Immature natural killer cell (primary cell): Measurements from ENCODE around the gene PCBP1. TPM values are rescaled to one million over a fixed set of nuclear protein-coding genes. Genes with fewer than 3 reads are reported as not detected.
"Not testable (repeated sequence)": the region's sequence is repeated elsewhere in the genome, so short reads cannot be mapped to it uniquely, and the experiment has no call there.

Experiments used
- DNase-seq, 3 donors: peaks; one replicate each; pipeline ENCODE4 v3.0.0; 2022; ENCODE audit warnings: mixed read lengths in 1 of 3
- H3K27ac Mint-ChIP-seq, 6 donors: one replicate each; pipeline ENCODE4 v1.8.0; 2020; ENCODE audit warnings: mixed read lengths in 6 of 6, mild to moderate bottlenecking in 5 of 6, inconsistent platforms in 4 of 6, moderate library complexity in 3 of 6
- H3K27me3 Mint-ChIP-seq, 3 donors: one replicate each; pipeline ENCODE4 v1.8.0; 2020 to 2021; ENCODE audit warnings: low read depth in 3 of 3, mild to moderate bottlenecking in 3 of 3, mixed read lengths in 3 of 3, moderate library complexity in 3 of 3, inconsistent platforms in 1 of 3
- H3K36me3 Mint-ChIP-seq, 3 donors: one replicate each; pipeline ENCODE4 v1.8.0; 2020; ENCODE audit warnings: mixed read lengths in 3 of 3, inconsistent platforms in 2 of 3, mild to moderate bottlenecking in 2 of 3
- H3K4me1 Mint-ChIP-seq, 2 donors: one replicate each; pipeline ENCODE4 v1.8.0; 2020; ENCODE audit warnings: inconsistent platforms in 2 of 2, mild to moderate bottlenecking in 2 of 2, mixed read lengths in 2 of 2, moderate library complexity in 1 of 2
- H3K4me3 Mint-ChIP-seq, 5 donors: one replicate each; pipeline ENCODE4 v1.8.0; 2020; ENCODE audit warnings: mild to moderate bottlenecking in 5 of 5, mixed read lengths in 5 of 5, inconsistent platforms in 3 of 5, moderate library complexity in 3 of 5
- H3K9me3 Mint-ChIP-seq, 6 donors: one replicate each; pipeline ENCODE4 v1.8.0; 2020; ENCODE audit warnings: mild to moderate bottlenecking in 6 of 6, mixed read lengths in 6 of 6, inconsistent platforms in 4 of 6, moderate library complexity in 3 of 6
- polyA plus RNA-seq, 3 donors: library from polyadenylated mRNA; unstranded; fragments of 300-500 nt; fragmentation: Illumina TruSeq; gene quantifications; one replicate each; pipeline ENCODE4 v1.2.3, GENCODE V29; 2021

PCBP1 gene
- polyA plus RNA-seq, 3 donors from 2014 or later = 184 to 233 (median 232) TPM

GRCh38 chr2:70094171-70094977, 7.1 kb downstream of the PCBP1 start:
- DNase-seq = no peak
- no peaks in the 10 kb centered on the region for H3K9me3 Mint-ChIP-seq
- H3K4me3 Mint-ChIP-seq = peak overlapping the region; percentile 74 to 84 (median 82)
- H3K4me1 Mint-ChIP-seq = peaks cover 52 to 66% of the 10 kb centered on the region in 2 donors
- H3K27me3 Mint-ChIP-seq = peaks cover 2 to 6% (median 2%) of the 10 kb centered on the region in 3 donors
- H3K27ac Mint-ChIP-seq = peak overlapping the region; percentile 93 to 99 (median 94)
- peaks cover 0 to 8% (median 6%) of the 10 kb centered on the region in 3 donors for H3K36me3 Mint-ChIP-seq

GRCh38 chr2:70094978-70095719, 7.9 kb downstream of the PCBP1 start:
- H3K4me3 Mint-ChIP-seq = peak overlapping the region; percentile 74 to 84 (median 82)
- H3K36me3 Mint-ChIP-seq = peaks cover 0 to 5% (median 0%) of the 10 kb centered on the region in 3 donors
- H3K27me3 Mint-ChIP-seq = peaks cover 0 to 3% (median 2%) of the 10 kb centered on the region in 3 donors
- DNase-seq = peak; percentile 63 to 72 (median 67)
- peaks cover 44 to 65% of the 10 kb centered on the region in 2 donors for H3K4me1 Mint-ChIP-seq
- peak overlapping the region; percentile 93 to 99 (median 94) for H3K27ac Mint-ChIP-seq
- H3K9me3 Mint-ChIP-seq = no peaks in the 10 kb centered on the region

GRCh38 chr2:70095720-70096670, 8.7 kb downstream of the PCBP1 start:
- Mint-ChIP-seq H3K4me1 (peaks cover 37 to 56% of the 10 kb centered on the region in 2 donors), H3K4me3 (peak overlapping the region in 4 of 5 donors; percentile 6 to 84 (median 48)), H3K27ac (peak overlapping the region; percentile 93 to 99 (median 94))

GRCh38 chr2:70098032-70098431, 10.8 kb downstream of the PCBP1 start:
- Mint-ChIP-seq H3K4me1 (peaks cover 32 to 50% of the 10 kb centered on the region in 2 donors), H3K4me3 (no peak overlapping the region), H3K27me3 (peaks cover 0 to 2% (median 0%) of the 10 kb centered on the region in 3 donors), H3K9me3 (no peaks in the 10 kb centered on the region), H3K36me3 (no peaks in the 10 kb centered on the region), H3K27ac (peak overlapping the region in 2 of 6 donors; percentile 24 to 69)
- no peak for DNase-seq

More at GRCh38 chr2:70095720-70096670, 8.7 kb downstream of the PCBP1 start:
- Mint-ChIP-seq H3K27me3 (peaks cover 0 to 2% (median 0%) of the 10 kb centered on the region in 3 donors), H3K9me3 (no peaks in the 10 kb centered on the region), H3K36me3 (no peaks in the 10 kb centered on the region)
- DNase-seq = no peak

- Mint-ChIP-seq H3K4me1 (peaks cover 38 to 51% of the 10 kb centered on the region in 2 donors), H3K27me3 (peaks cover 0 to 4% (median 0%) of the 10 kb centered on the region in 3 donors), H3K27ac (peak overlapping the region in 1 of 6 donors; percentile 49), H3K36me3 (no peaks in the 10 kb centered on the region), H3K9me3 (no peaks in the 10 kb centered on the region), H3K4me3 (no peak overlapping the region)
- no peak for DNase-seq
Observed at GRCh38 chr2:70099270-70099669, 12.0 kb downstream of the PCBP1 start.

GRCh38 chr2:70101174-70101573, 13.9 kb downstream of the PCBP1 start:
- Mint-ChIP-seq H3K4me1 (peaks cover 32 to 46% of the 10 kb centered on the region in 2 donors), H3K27ac (peak overlapping the region in 1 of 6 donors; percentile 55), H3K36me3 (no peaks in the 10 kb centered on the region), H3K27me3 (peaks cover 0 to 2% (median 0%) of the 10 kb centered on the region in 3 donors), H3K4me3 (no peak overlapping the region), H3K9me3 (no peaks in the 10 kb centered on the region)
- no peak for DNase-seq

- H3K4me1 Mint-ChIP-seq = peaks cover 32 to 46% of the 10 kb centered on the region in 2 donors
- not testable (repeated sequence) for DNase-seq, H3K4me3 Mint-ChIP-seq, H3K36me3 Mint-ChIP-seq, H3K27me3 Mint-ChIP-seq, H3K9me3 Mint-ChIP-seq, H3K27ac Mint-ChIP-seq
Observed at GRCh38 chr2:70101686-70102085, 14.4 kb downstream of the PCBP1 start.

- H3K9me3 Mint-ChIP-seq, H3K36me3 Mint-ChIP-seq, DNase-seq, H3K27me3 Mint-ChIP-seq: not testable (repeated sequence)
- Mint-ChIP-seq H3K27ac (peak overlapping the region; percentile 76 to 98 (median 82)), H3K4me1 (peaks cover 40 to 53% of the 10 kb centered on the region in 2 donors), H3K4me3 (peak overlapping the region in 2 of 5 donors; percentile 18 to 55)
Observed at GRCh38 chr2:70102323-70102905, 15.1 kb downstream of the PCBP1 start.

- H3K4me1 Mint-ChIP-seq = peaks cover 49 to 64% of the 10 kb centered on the region in 2 donors
- peak; percentile 62 to 64 (median 64) for DNase-seq
- H3K27me3 Mint-ChIP-seq = peaks cover 2 to 5% (median 3%) of the 10 kb centered on the region in 3 donors
- H3K36me3 Mint-ChIP-seq = no peaks in the 10 kb centered on the region
- H3K9me3 Mint-ChIP-seq = no peaks in the 10 kb centered on the region
- H3K27ac Mint-ChIP-seq = peak overlapping the region; percentile 95 to 98 (median 97)
- peak overlapping the region; percentile 73 to 87 (median 84) for H3K4me3 Mint-ChIP-seq
Observed at GRCh38 chr2:70103531-70104061, 16.3 kb downstream of the PCBP1 start.

GRCh38 chr2:70104231-70105111, 17.2 kb downstream of the PCBP1 start:
- DNase-seq = no peak
- no peaks in the 10 kb centered on the region for H3K36me3 Mint-ChIP-seq
- peaks cover 2 to 9% (median 7%) of the 10 kb centered on the region in 3 donors for H3K27me3 Mint-ChIP-seq
- peaks cover 56 to 64% of the 10 kb centered on the region in 2 donors for H3K4me1 Mint-ChIP-seq
- H3K9me3 Mint-ChIP-seq = no peaks in the 10 kb centered on the region
- peak overlapping the region; percentile 73 to 87 (median 84) for H3K4me3 Mint-ChIP-seq
- H3K27ac Mint-ChIP-seq = peak overlapping the region; percentile 95 to 98 (median 97)

GRCh38 chr2:70106138-70106537, 18.9 kb downstream of the PCBP1 start:
- not testable (repeated sequence) for DNase-seq, H3K9me3 Mint-ChIP-seq, H3K4me3 Mint-ChIP-seq, H3K36me3 Mint-ChIP-seq, H3K27me3 Mint-ChIP-seq
- H3K27ac Mint-ChIP-seq = peak overlapping the region in 3 of 6 donors; percentile 11 to 68 (median 20)
- H3K4me1 Mint-ChIP-seq = peaks cover 69 to 73% of the 10 kb centered on the region in 2 donors

GRCh38 chr2:70110397-70110796, 23.1 kb downstream of the PCBP1 start:
- not testable (repeated sequence) for H3K36me3 Mint-ChIP-seq, H3K9me3 Mint-ChIP-seq, H3K27me3 Mint-ChIP-seq, DNase-seq
- peaks cover 56 to 57% of the 10 kb centered on the region in 2 donors for H3K4me1 Mint-ChIP-seq
- peak overlapping the region; percentile 95 to 100 (median 98) for H3K27ac Mint-ChIP-seq
- peak overlapping the region in 1 of 5 donors; percentile 5 for H3K4me3 Mint-ChIP-seq
